Lower leg skin (tissue), 3 donors: ENCODE measurements around the gene BAIAP2L2.

Experiments used
- CTCF ChIP-seq, 3 donors: fragments of 450-650 bp; IDR thresholded peaks; one replicate each; pipeline ENCODE4 v1.5.1; 2016; ENCODE audit warnings: antibody characterized with exemption in 3 of 3, mild to moderate bottlenecking in 3 of 3, moderate library complexity in 2 of 3
- POLR2A ChIP-seq, 2 donors: fragments of 450-650 bp; IDR thresholded peaks; one replicate each; pipeline ENCODE4 v1.6.1; 2016 to 2017; ENCODE audit warnings: antibody characterized with exemption in 2 of 2, mild to moderate bottlenecking in 1 of 2, moderate library complexity in 1 of 2

GRCh38 chr22:38129021-38129420 lies 18.5 kb upstream of the BAIAP2L2 start:
- TF ChIP-seq CTCF (IDR thresholded peaks at IDR 0.05) (no peak), POLR2A (IDR thresholded peaks at IDR 0.05) (no peak)
